Activated CD4-positive, alpha-beta T cell treated with anti-CD3 and anti-CD28 coated beads for 36 hours (primary cell): ENCODE results near the gene CCDC182. TPM values are rescaled to one million over a fixed set of nuclear protein-coding genes. Genes with fewer than 3 reads are reported as not detected.

Experiments used
- ATAC-seq: fragments of 200-7000 bp; cut with Tn5 transposase; one replicate; pipeline ENCODE4 v1.10.0; 2021; ENCODE audit warnings: mild to moderate bottlenecking, moderate library complexity
- CTCF ChIA-PET: fragments of 350-600 bp; sonication (Branson Sonifier 250); formaldehyde crosslinking; loops from one replicate; lab custom pipeline; 2021; ENCODE audit warnings: antibody characterized with exemption; lab: Charles Lee
- POLR2A ChIA-PET: fragments of 350-600 bp; sonication (Branson Sonifier 250); formaldehyde crosslinking; loops from one replicate; lab custom pipeline; 2021; ENCODE audit warnings: antibody characterized with exemption, inconsistent platforms; lab: Charles Lee
- DNase-seq: peaks from one replicate; pipeline ENCODE4 v3.0.0-alpha.2; 2020
- H3K27ac Mint-ChIP-seq: one replicate; pipeline ENCODE4 v1.8.0; 2021; ENCODE audit warnings: mixed read lengths
- H3K27me3 Mint-ChIP-seq: one replicate; pipeline ENCODE4 v1.8.0; 2021; ENCODE audit warnings: mixed read lengths
- H3K36me3 Mint-ChIP-seq: one replicate; pipeline ENCODE4 v1.8.0; 2021; ENCODE audit warnings: low read depth, mixed read lengths
- H3K4me1 Mint-ChIP-seq: one replicate; pipeline ENCODE4 v1.8.0; 2021; ENCODE audit warnings: mixed read lengths
- H3K4me3 Mint-ChIP-seq: one replicate; pipeline ENCODE4 v1.8.0; 2021; ENCODE audit warnings: mild to moderate bottlenecking, moderate library complexity, mixed read lengths
- H3K9me3 Mint-ChIP-seq: one replicate; pipeline ENCODE4 v1.8.0; 2021; ENCODE audit warnings: low read depth, mixed read lengths
- intact Hi-C, 2 experiments: fragments of 100-400 bp; cut with DNase I in 1 of 2; cut with micrococcal nuclease in 1 of 2; formaldehyde crosslinking; loops; one replicate each; pipeline versions ENCODE4 v1.14.2 to v1.15.1; 2022 to 2024; cut with DNase I, micrococcal nuclease
- total RNA-seq, 2 experiments: library from RNA; stranded (reverse); gene quantifications; one replicate each; pipeline ENCODE4 v1.2.3, GENCODE V29; 2021

CCDC182 gene
- total RNA-seq, 2 experiments from 2014 or later = not detected

- H3K4me3 Mint-ChIP-seq = no peak overlapping the region
- ChIA-PET CTCF (interaction anchor here (0.6 kb wide), 1 partner anchor 35 kb away, joined by 3 read pairs; no protein-coding TSS in a partner anchor), POLR2A (no interaction called here)
- no peaks in the 10 kb centered on the region for H3K4me1 Mint-ChIP-seq
- peaks cover 4% of the 10 kb centered on the region for H3K9me3 Mint-ChIP-seq
- DNase-seq (no peak), ATAC-seq (no peak)
- no peaks in the 10 kb centered on the region for H3K36me3 Mint-ChIP-seq
- H3K27ac Mint-ChIP-seq = no peak overlapping the region
- H3K27me3 Mint-ChIP-seq = peaks cover 25% of the 10 kb centered on the region
- intact Hi-C loops = no loop called here
These were observed 32.0 kb downstream of the CCDC182 start for GRCh38 chr17:57713140-57713539.

- Mint-ChIP-seq H3K36me3 (no peaks in the 10 kb centered on the region), H3K4me1 (no peaks in the 10 kb centered on the region), H3K27me3 (peaks cover 2% of the 10 kb centered on the region), H3K27ac (no peak overlapping the region), H3K9me3 (peaks cover 4% of the 10 kb centered on the region), H3K4me3 (no peak overlapping the region)
- POLR2A ChIA-PET = no interaction called here
- CTCF ChIA-PET = interaction anchor here (0.8 to 1.3 kb wide), 3 partner anchors 37 to 101 kb away, joined by 3 read pairs; no protein-coding TSS in a partner anchor
- ATAC-seq (no peak), DNase-seq (no peak)
- intact Hi-C loops = no loop called here
These were observed 36.7 kb downstream of the CCDC182 start for GRCh38 chr17:57708410-57708809.

- Mint-ChIP-seq H3K27me3 (no peaks in the 10 kb centered on the region), H3K4me1 (no peaks in the 10 kb centered on the region), H3K27ac (no peak overlapping the region), H3K4me3 (no peak overlapping the region), H3K36me3 (no peaks in the 10 kb centered on the region), H3K9me3 (peaks cover 4% of the 10 kb centered on the region)
- ATAC-seq (no peak), DNase-seq (no peak)
- intact Hi-C loops = no loop called here
- CTCF ChIA-PET = interaction anchor here (0.8 to 1.3 kb wide), 3 partner anchors 36 to 100 kb away, joined by 3 read pairs; no protein-coding TSS in a partner anchor
- POLR2A ChIA-PET = no interaction called here
These were observed 37.2 kb downstream of the CCDC182 start for GRCh38 chr17:57707892-57708291.

GRCh38 chr17:57706761-57707160 lies 38.3 kb downstream of the CCDC182 start:
- H3K27ac Mint-ChIP-seq = no peak overlapping the region
- ChIA-PET POLR2A (no interaction called here), CTCF (interaction anchor here (1.4 kb wide), 1 partner anchor 35 kb away, joined by 3 read pairs; no protein-coding TSS in a partner anchor)
- H3K9me3 Mint-ChIP-seq = peaks cover 4% of the 10 kb centered on the region
- H3K36me3 Mint-ChIP-seq = no peaks in the 10 kb centered on the region
- no peaks in the 10 kb centered on the region for H3K27me3 Mint-ChIP-seq
- no peak overlapping the region for H3K4me3 Mint-ChIP-seq
- ATAC-seq (no peak), DNase-seq (no peak)
- H3K4me1 Mint-ChIP-seq = no peaks in the 10 kb centered on the region
- intact Hi-C loops = no loop called here

- Mint-ChIP-seq H3K4me3 (no peak overlapping the region), H3K4me1 (no peaks in the 10 kb centered on the region), H3K27ac (no peak overlapping the region), H3K9me3 (peaks cover 4% of the 10 kb centered on the region), H3K36me3 (no peaks in the 10 kb centered on the region), H3K27me3 (no peaks in the 10 kb centered on the region)
- ATAC-seq = no peak
- ChIA-PET CTCF (interaction anchor here (0.6 to 1.4 kb wide), 3 partner anchors 11 to 103 kb away, joined by 3 to 5 read pairs (median 3); no protein-coding TSS in a partner anchor), POLR2A (no interaction called here)
- no peak for DNase-seq
- intact Hi-C loops = no loop called here
These were observed 39.0 kb downstream of the CCDC182 start for GRCh38 chr17:57705921-57706695.

GRCh38 chr17:57704448-57704847 lies 40.7 kb downstream of the CCDC182 start:
- no peaks in the 10 kb centered on the region for H3K27me3 Mint-ChIP-seq
- DNase-seq = no peak
- no peaks in the 10 kb centered on the region for H3K36me3 Mint-ChIP-seq
- no peaks in the 10 kb centered on the region for H3K9me3 Mint-ChIP-seq
- no peaks in the 10 kb centered on the region for H3K4me1 Mint-ChIP-seq
- no peak for ATAC-seq
- no peak overlapping the region for H3K4me3 Mint-ChIP-seq
- ChIA-PET CTCF (interaction anchor here (0.6 kb wide), 1 partner anchor 624 kb away, joined by 3 read pairs; no protein-coding TSS in a partner anchor), POLR2A (no interaction called here)
- no peak overlapping the region for H3K27ac Mint-ChIP-seq
- intact Hi-C loops = no loop called here

- CTCF ChIA-PET = interaction anchor here (0.7 kb wide), 2 partner anchors 20 to 28 kb away, joined by 3 read pairs; no protein-coding TSS in a partner anchor
- no peaks in the 10 kb centered on the region for H3K36me3 Mint-ChIP-seq
- intact Hi-C loops = no loop called here
- no peak for DNase-seq
- no peaks in the 10 kb centered on the region for H3K27me3 Mint-ChIP-seq
- POLR2A ChIA-PET = no interaction called here
- no peak overlapping the region for H3K4me3 Mint-ChIP-seq
- no peak for ATAC-seq
- H3K9me3 Mint-ChIP-seq = no peaks in the 10 kb centered on the region
- H3K4me1 Mint-ChIP-seq = no peaks in the 10 kb centered on the region
- H3K27ac Mint-ChIP-seq = no peak overlapping the region
These were observed 41.8 kb downstream of the CCDC182 start for GRCh38 chr17:57703273-57703672.

GRCh38 chr17:57701124-57701523 lies 44.0 kb downstream of the CCDC182 start:
- ChIA-PET CTCF (interaction anchor here (1.0 kb wide), 1 partner anchor 21 kb away, joined by 3 read pairs; no protein-coding TSS in a partner anchor), POLR2A (no interaction called here)
- no peaks in the 10 kb centered on the region for H3K4me1 Mint-ChIP-seq
- no peak overlapping the region for H3K4me3 Mint-ChIP-seq
- ATAC-seq = no peak
- DNase-seq = no peak
- no peak overlapping the region for H3K27ac Mint-ChIP-seq
- intact Hi-C loops = no loop called here
- H3K36me3 Mint-ChIP-seq = no peaks in the 10 kb centered on the region
- no peaks in the 10 kb centered on the region for H3K27me3 Mint-ChIP-seq
- H3K9me3 Mint-ChIP-seq = no peaks in the 10 kb centered on the region

- H3K27me3 Mint-ChIP-seq = no peaks in the 10 kb centered on the region
- ATAC-seq = no peak
- POLR2A ChIA-PET = no interaction called here
- DNase-seq = no peak
- intact Hi-C loops = no loop called here
- H3K27ac Mint-ChIP-seq = no peak overlapping the region
- no peak overlapping the region for H3K4me3 Mint-ChIP-seq
- H3K4me1 Mint-ChIP-seq = no peaks in the 10 kb centered on the region
- CTCF ChIA-PET = no interaction called here
- no peaks in the 10 kb centered on the region for H3K9me3 Mint-ChIP-seq
- peaks cover 2% of the 10 kb centered on the region for H3K36me3 Mint-ChIP-seq
These were observed 45.3 kb downstream of the CCDC182 start for GRCh38 chr17:57699751-57700219.

GRCh38 chr17:57697891-57698711 lies 47.0 kb downstream of the CCDC182 start:
- Mint-ChIP-seq H3K27ac (no peak overlapping the region), H3K36me3 (peaks cover 5% of the 10 kb centered on the region), H3K9me3 (peaks cover 2% of the 10 kb centered on the region), H3K27me3 (no peaks in the 10 kb centered on the region), H3K4me1 (no peaks in the 10 kb centered on the region), H3K4me3 (no peak overlapping the region)
- DNase-seq (peak; percentile 46), ATAC-seq (peak; percentile 78)
- POLR2A ChIA-PET = no interaction called here
- CTCF ChIA-PET = no interaction called here
- intact Hi-C loops = no loop called here

- no peak overlapping the region for H3K4me3 Mint-ChIP-seq
- CTCF ChIA-PET = interaction anchor here (0.6 kb wide), 1 partner anchor 408 kb away, joined by 3 read pairs; no protein-coding TSS in a partner anchor
These were observed 47.9 kb downstream of the CCDC182 start for GRCh38 chr17:57697197-57697596.

More at GRCh38 chr17:57697197-57697596, 47.9 kb downstream of the CCDC182 start:
- no peak overlapping the region for H3K27ac Mint-ChIP-seq
- intact Hi-C loops = no loop called here
- POLR2A ChIA-PET = no interaction called here
- peaks cover 2% of the 10 kb centered on the region for H3K9me3 Mint-ChIP-seq
- ATAC-seq (no peak), DNase-seq (no peak)
- H3K36me3 Mint-ChIP-seq = peaks cover 5% of the 10 kb centered on the region
- no peaks in the 10 kb centered on the region for H3K27me3 Mint-ChIP-seq
- H3K4me1 Mint-ChIP-seq = peaks cover 7% of the 10 kb centered on the region
